Endothelial cell of umbilical vein (primary cell): ENCODE data around the gene PDE4B.

Source experiments
- POLR2A ChIP-seq: IDR thresholded peaks from 2 replicates; pipeline ENCODE4 v1.6.1; 2012; ENCODE audit warnings: low read depth, mild to moderate bottlenecking, control low read depth, low read length
- TF ChIP-seq, protein P1 (sequence below), 2 donors: IDR thresholded peaks; 1 replicate in 1 of 2; 2 replicates in 1 of 2; pipeline ENCODE4 v1.5.1; 2011; ENCODE audit warnings: low read length in 2 of 2, mild to moderate bottlenecking in 2 of 2, moderate library complexity in 2 of 2, control low read depth in 1 of 2, inconsistent platforms in 1 of 2, low read depth in 1 of 2; ENCODE audit not compliant: insufficient read depth in 1 of 2; ENCODE audit errors: extremely low read depth in 1 of 2

- TF ChIP-seq, protein P1, sequence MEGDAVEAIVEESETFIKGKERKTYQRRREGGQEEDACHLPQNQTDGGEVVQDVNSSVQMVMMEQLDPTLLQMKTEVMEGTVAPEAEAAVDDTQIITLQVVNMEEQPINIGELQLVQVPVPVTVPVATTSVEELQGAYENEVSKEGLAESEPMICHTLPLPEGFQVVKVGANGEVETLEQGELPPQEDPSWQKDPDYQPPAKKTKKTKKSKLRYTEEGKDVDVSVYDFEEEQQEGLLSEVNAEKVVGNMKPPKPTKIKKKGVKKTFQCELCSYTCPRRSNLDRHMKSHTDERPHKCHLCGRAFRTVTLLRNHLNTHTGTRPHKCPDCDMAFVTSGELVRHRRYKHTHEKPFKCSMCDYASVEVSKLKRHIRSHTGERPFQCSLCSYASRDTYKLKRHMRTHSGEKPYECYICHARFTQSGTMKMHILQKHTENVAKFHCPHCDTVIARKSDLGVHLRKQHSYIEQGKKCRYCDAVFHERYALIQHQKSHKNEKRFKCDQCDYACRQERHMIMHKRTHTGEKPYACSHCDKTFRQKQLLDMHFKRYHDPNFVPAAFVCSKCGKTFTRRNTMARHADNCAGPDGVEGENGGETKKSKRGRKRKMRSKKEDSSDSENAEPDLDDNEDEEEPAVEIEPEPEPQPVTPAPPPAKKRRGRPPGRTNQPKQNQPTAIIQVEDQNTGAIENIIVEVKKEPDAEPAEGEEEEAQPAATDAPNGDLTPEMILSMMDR (IDR thresholded peaks at IDR 0.05; ENCODE audit: extremely low read depth in 1 of 2, insufficient read depth in 1 of 2, low read depth in 1 of 2, low read length in 2 of 2) = no peak
- no peak for TF ChIP-seq POLR2A
Measured at GRCh38 chr1:66227966-66228365, 435.3 kb downstream of the PDE4B start.
